HEK293 (cell line): Measurements from ENCODE around the gene INSYN2B.

ENCODE experiments used
- ATF2 ChIP-seq: fragments of 450-650 bp; formaldehyde crosslinking; IDR thresholded peaks from 2 replicates; pipeline ENCODE4 v1.5.1; 2016; ENCODE audit warnings: missing biosample characterization, missing genetic modification characterization, low read depth
- CTCF ChIP-seq: fragments of 450-650 bp; formaldehyde crosslinking; IDR thresholded peaks from 2 replicates; pipeline ENCODE4 v1.5.1; 2016; ENCODE audit warnings: missing biosample characterization, missing genetic modification characterization
- SP2 ChIP-seq: fragments of 450-650 bp; formaldehyde crosslinking; IDR thresholded peaks from 2 replicates; pipeline ENCODE4 v1.5.1; 2016; ENCODE audit warnings: missing biosample characterization, missing genetic modification characterization
- ZFP69B ChIP-seq: fragments of 450-650 bp; formaldehyde crosslinking; IDR thresholded peaks from 2 replicates; pipeline ENCODE4 v1.5.1; 2016; ENCODE audit warnings: missing biosample characterization, missing genetic modification characterization
- ZNF174 ChIP-seq: fragments of 450-650 bp; formaldehyde crosslinking; IDR thresholded peaks from 2 replicates; pipeline ENCODE4 v1.5.0; 2017; ENCODE audit warnings: missing biosample characterization, mild to moderate bottlenecking, missing genetic modification characterization
- ZNF24 ChIP-seq: fragments of 450-650 bp; formaldehyde crosslinking; IDR thresholded peaks from 2 replicates; pipeline ENCODE4 v1.5.1; 2016; ENCODE audit warnings: missing biosample characterization, missing genetic modification characterization
- ZNF416 ChIP-seq: fragments of 450-650 bp; formaldehyde crosslinking; IDR thresholded peaks from 2 replicates; pipeline ENCODE4 v1.5.1; 2016; ENCODE audit warnings: missing biosample characterization, missing genetic modification characterization
- ZNF585B ChIP-seq: fragments of 450-650 bp; formaldehyde crosslinking; IDR thresholded peaks from 2 replicates; pipeline ENCODE4 v1.5.1; 2016; ENCODE audit warnings: missing biosample characterization, missing genetic modification characterization
- ZNF658 ChIP-seq: fragments of 450-650 bp; formaldehyde crosslinking; IDR thresholded peaks from 2 replicates; pipeline ENCODE4; 2016; ENCODE audit warnings: missing biosample characterization, missing genetic modification characterization
- ZNF747 ChIP-seq: fragments of 450-650 bp; formaldehyde crosslinking; IDR thresholded peaks from 2 replicates; pipeline ENCODE4 v1.5.1; 2016; ENCODE audit warnings: missing biosample characterization, missing genetic modification characterization
- ZNF777 ChIP-seq: fragments of 450-650 bp; formaldehyde crosslinking; IDR thresholded peaks from 2 replicates; pipeline ENCODE4 v1.5.1; 2017; ENCODE audit warnings: missing biosample characterization, missing genetic modification characterization, borderline replicate concordance
- ZNF785 ChIP-seq: fragments of 450-650 bp; formaldehyde crosslinking; IDR thresholded peaks from 2 replicates; pipeline ENCODE4 v1.5.1; 2016; ENCODE audit warnings: missing biosample characterization, missing genetic modification characterization
- TF ChIP-seq, protein P1 (sequence below): sonication (generic); formaldehyde crosslinking; IDR thresholded peaks from 2 replicates; pipeline ENCODE4 v1.8.1; 2022; ENCODE audit warnings: mild to moderate bottlenecking, moderate library complexity, missing genetic modification reagents
- TF ChIP-seq, protein P2 (sequence below): fragments of 450-650 bp; formaldehyde crosslinking; IDR thresholded peaks from 2 replicates; pipeline ENCODE4 v1.5.1; 2016; ENCODE audit warnings: missing biosample characterization, missing genetic modification characterization

GRCh38 chr5:169848271-169848670 lies 132.0 kb downstream of the INSYN2B start:
- TF ChIP-seq, protein P1, sequence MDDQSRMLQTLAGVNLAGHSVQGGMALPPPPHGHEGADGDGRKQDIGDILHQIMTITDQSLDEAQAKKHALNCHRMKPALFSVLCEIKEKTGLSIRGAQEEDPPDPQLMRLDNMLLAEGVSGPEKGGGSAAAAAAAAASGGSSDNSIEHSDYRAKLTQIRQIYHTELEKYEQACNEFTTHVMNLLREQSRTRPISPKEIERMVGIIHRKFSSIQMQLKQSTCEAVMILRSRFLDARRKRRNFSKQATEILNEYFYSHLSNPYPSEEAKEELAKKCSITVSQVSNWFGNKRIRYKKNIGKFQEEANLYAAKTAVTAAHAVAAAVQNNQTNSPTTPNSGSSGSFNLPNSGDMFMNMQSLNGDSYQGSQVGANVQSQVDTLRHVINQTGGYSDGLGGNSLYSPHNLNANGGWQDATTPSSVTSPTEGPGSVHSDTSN (CRISPR knock-in tag): no peak
- TF ChIP-seq ZNF777 (no peak), ZFP69B (tag by site-specific recombination) (no peak), SP2 (tag by site-specific recombination) (no peak), ZNF24 (tag by site-specific recombination) (no peak), ZNF416 (tag by site-specific recombination) (no peak), CTCF (tag by site-specific recombination) (no peak), ZNF658 (tag by site-specific recombination) (no peak), ZNF174 (tag by site-specific recombination) (no peak), ZNF585B (no peak), ZNF785 (tag by site-specific recombination) (no peak), ZNF747 (tag by site-specific recombination) (no peak), ATF2 (tag by site-specific recombination) (no peak)
- TF ChIP-seq, protein P2, sequence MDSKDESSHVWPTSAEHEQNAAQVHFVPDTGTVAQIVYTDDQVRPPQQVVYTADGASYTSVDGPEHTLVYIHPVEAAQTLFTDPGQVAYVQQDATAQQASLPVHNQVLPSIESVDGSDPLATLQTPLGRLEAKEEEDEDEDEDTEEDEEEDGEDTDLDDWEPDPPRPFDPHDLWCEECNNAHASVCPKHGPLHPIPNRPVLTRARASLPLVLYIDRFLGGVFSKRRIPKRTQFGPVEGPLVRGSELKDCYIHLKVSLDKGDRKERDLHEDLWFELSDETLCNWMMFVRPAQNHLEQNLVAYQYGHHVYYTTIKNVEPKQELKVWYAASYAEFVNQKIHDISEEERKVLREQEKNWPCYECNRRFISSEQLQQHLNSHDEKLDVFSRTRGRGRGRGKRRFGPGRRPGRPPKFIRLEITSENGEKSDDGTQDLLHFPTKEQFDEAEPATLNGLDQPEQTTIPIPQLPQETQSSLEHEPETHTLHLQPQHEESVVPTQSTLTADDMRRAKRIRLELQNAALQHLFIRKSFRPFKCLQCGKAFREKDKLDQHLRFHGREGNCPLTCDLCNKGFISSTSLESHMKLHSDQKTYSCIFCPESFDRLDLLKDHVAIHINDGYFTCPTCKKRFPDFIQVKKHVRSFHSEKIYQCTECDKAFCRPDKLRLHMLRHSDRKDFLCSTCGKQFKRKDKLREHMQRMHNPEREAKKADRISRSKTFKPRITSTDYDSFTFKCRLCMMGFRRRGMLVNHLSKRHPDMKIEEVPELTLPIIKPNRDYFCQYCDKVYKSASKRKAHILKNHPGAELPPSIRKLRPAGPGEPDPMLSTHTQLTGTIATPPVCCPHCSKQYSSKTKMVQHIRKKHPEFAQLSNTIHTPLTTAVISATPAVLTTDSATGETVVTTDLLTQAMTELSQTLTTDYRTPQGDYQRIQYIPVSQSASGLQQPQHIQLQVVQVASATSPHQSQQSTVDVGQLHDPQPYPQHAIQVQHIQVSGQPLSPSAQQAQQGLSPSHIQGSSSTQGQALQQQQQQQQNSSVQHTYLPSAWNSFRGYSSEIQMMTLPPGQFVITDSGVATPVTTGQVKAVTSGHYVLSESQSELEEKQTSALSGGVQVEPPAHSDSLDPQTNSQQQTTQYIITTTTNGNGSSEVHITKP (tag by site-specific recombination): no peak
